Activated gamma-delta T cell treated with Interleukin-2 at 50 U/mL for 16 hours (primary cell): ENCODE results near the gene PDZK1.
"Not testable (repeated sequence)": the region's sequence is repeated elsewhere in the genome, so short reads cannot be mapped to it uniquely, and the experiment has no call there.

Experiments used
- DNase-seq: peaks from one replicate; pipeline ENCODE4 v3.0.0-alpha.2; 2020

The PDZK1 gene

GRCh38 chr1:145707183-145707867 lies at the start of gene PDZK1:
TSS of gene PDZK1 (minus strand) at chr1:145707368. CDS start at chr1:145688021, 19,347 bp downstream.
- DNase-seq, result no peak

DNA sequence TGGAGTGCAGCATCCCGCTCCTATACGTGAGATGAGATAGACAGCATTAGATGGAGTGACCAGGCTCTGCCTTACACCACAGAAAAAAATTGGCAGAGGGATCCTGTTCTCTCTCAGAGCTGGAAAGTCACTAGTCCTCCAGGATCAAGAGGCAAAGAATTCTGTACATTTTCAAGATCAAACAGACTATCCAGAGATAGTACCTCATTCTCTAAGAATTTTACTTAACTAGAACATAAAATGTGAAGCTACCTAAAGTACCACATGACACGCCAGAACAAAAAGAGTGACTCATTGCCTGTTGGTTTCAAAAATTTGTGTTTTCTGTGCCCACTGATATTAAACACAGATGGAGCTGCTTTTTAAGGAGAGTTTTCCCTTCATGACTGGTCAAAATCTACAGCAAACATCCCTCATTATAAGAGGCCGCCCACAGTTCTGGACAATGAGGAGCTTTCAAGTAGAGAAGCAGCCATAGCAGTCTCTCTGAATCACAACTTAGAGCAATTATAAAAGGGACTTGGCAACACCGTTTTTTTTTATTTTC lies 44.4 kb upstream of the PDZK1 start:
- no peak for DNase-seq

GRCh38 chr1:145750426-145750825 lies 43.3 kb upstream of the PDZK1 start:
- no peak for DNase-seq

DNA sequence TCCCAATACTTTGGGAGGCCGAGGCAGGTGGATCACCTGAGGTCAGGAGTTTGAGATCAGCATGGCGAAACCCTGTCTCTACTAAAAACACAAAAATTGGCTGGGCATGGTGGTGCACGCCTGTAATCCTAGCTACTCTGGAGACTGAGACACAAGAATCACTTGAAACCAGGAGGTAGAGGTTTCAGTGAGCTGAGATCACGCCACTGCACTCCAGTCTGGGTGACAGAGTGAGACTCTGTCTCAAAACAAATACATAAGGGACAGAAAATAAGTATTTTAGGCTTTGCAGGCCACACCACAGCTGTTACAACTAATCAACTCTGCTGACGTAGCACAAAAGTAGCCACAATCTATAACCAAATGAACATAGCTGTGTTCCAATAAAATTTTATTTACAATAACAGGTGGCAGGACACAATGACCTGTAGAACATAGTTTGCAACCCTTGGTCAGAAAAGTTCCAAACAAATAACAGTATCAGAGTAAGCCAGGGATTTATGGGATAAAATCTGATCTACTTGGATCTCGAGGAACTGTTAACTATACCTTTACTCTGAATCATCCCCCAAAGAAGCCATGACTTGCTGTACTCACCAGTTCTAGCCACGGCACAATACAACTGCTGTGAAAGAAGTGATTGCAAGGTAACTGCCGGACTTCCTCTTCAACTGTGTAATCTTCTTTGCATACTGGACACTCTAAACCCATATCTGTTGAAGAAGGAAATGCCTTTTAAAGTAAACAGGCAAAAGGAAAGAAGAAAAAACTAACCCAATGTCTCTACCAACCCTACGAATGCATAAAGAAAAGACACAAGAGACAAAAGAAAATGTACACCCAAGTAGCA lies 40.5 kb upstream of the PDZK1 start:
- no peak for DNase-seq

DNA sequence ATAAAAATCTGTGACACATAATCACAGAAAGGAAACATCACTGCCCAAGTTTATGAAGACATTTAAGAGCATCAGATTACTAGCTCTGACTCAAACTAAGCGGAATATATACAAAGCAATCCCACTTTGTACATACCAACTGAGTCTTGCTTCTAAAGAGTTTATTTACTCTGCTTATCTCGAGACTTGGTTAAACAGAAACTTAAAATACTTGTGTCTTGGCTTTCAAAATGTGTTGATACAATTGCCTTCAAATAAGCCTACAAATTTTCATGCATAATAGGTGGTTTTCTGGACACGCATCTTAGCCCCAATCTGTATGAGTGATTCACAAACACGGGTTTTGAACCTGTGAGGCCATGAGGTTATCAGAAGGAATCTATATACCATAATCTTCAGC lies 33.1 kb upstream of the PDZK1 start:
- DNase-seq, result no peak

GRCh38 chr1:145736191-145736590 lies 29.0 kb upstream of the PDZK1 start:
- no peak for DNase-seq

DNA sequence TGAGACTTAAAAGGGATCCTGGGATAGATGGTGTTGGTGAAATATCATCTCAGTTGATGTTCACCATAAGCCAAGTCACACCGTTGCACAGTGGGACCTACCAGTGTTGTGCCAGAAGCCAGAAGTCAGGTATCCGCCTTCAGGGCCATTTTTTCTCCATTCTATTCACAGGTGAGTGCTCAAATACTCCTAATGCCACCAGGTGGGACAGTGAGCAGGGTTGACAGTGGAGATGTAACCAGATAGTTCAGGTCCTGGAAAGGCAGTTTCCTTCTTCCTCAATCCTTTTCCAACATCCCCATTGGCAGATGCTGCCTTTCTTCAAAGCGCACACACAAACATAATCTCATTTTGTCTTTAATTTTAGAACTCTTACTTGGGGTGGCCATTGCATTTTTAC lies 23.7 kb upstream of the PDZK1 start:
- DNase-seq, result no peak

- DNase-seq, result no peak
Observed at GRCh38 chr1:145730467-145730866, 23.3 kb upstream of the PDZK1 start.

DNA sequence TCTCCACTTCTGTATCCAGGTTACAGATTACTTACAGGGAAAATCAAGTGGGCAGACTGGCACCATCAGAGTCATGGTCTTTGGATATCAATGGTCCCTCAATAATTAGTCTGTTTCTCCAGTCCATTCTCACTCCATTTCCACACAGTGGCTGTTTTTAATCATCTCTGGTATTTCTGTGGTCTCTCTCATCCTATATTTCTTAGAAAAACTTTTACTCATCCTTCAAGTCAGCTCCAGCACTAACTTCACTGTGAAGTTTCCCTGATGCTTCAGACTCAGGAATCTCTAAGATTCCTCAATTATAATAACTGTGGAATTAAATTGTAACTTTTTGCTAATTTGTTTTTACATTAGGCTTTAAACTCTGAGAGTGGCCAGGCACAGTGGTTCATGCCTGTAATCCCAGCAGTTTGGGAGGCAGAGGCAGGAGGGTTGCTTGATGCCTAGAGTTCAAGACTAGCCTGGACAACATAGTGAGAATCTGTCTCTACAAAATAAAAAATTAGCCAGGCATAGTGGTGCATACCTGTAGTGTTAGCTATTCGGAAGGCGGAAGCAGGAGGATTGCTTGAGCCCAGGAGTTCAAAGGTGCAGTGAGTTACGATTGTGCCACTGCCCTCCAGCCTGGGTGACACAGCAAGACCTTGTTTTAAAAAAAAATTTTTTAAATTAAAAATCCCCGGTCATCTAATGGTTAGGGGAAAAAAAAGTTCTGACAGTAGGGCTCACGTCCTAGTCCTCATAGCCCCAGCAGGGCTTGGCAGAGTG lies 22.7 kb upstream of the PDZK1 start:
- no peak for DNase-seq

DNA sequence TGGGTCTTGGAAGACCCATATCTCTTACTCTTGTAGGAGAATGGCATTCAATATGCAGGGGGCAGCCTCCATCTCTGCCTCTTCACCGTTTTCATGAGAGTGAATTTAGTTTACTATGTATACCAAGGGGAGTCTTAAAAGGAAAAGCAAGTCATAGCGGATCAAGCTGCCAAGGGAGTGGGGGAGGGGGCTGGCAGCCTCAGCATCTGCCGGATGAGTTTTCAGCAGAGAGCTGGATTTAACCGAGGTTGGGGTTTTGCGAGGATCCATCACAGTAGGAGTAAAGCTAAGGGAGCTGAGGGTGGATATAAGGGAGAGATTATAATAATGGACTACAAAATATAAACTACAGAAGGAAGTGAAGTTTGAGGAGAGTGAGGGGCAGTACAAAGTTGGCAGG lies 22.0 kb upstream of the PDZK1 start:
- DNase-seq, result no peak

- not testable (repeated sequence) for DNase-seq
Observed at GRCh38 chr1:145726193-145726592, 19.0 kb upstream of the PDZK1 start.

- peak; percentile 72 for DNase-seq
Observed at GRCh38 chr1:145720878-145721671, 13.9 kb upstream of the PDZK1 start.

- no peak for DNase-seq
Observed at GRCh38 chr1:145720556-145720877, 13.3 kb upstream of the PDZK1 start.

DNA sequence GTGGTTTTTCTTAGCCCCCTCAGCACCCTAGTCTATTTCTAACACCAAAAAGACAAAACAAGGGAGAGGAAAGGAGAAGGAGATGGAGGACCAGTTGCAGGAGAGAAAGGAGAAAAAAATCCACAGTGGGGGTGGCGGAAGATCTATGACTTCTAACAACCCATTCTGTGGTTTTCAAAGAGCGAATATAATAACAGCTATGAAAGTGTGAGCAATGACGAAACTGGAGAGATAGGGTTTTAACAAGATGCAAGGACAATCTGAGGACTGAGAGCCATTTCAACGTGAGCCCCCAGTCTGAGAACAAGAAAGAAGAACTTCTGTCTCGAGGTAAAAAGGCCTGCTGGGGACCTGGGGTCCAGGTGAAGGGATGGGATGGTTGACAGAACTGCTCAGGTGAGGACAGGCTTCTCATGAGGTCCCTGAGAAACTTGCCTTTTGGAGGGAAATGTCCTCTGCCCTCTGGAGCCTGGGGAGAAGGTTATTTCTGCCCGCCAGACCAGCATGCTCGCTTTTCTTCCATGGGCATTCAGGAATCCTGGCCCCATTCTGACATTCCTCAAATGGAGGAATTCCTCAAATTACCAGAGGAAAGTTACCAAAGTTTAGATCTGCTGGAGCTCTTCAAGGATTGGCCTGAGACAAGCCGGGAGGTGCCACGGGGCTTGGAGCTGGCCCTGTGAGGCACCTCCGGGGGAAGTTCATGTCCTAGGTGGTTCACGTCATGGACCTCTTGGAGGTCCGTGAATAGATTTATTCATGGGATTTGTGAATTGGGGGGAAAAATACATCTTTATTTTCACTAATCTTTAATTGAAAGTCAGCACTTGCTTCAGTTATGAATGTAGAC lies 12.3 kb upstream of the PDZK1 start, which contains the start of gene CD160:
Gene CD160 (plus strand): TSS at position 270 of the 850 bp plus-strand sequence. CDS start 8,829 bp downstream, outside the sequence.
- DNase-seq, result no peak

DNA sequence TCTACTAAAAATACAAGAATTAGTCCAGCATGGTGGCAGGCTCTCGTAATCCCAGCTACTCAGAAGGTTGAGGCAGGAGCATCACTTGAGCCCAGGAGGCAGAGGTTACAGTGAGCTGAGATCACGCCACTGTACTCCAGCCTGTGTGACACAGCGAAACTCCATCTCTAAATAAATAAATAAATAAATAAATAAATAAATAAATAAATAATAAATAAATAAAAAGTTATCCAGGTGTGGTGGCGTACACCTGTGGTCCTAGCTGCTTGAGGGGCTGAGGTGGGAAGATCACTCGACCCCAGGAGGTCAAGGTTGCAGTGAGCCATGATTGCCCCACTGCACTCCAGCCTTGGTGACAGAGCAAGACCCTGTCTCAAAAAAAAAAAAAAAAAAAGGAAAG lies 11.3 kb upstream of the PDZK1 start:
- not testable (repeated sequence) for DNase-seq

DNA sequence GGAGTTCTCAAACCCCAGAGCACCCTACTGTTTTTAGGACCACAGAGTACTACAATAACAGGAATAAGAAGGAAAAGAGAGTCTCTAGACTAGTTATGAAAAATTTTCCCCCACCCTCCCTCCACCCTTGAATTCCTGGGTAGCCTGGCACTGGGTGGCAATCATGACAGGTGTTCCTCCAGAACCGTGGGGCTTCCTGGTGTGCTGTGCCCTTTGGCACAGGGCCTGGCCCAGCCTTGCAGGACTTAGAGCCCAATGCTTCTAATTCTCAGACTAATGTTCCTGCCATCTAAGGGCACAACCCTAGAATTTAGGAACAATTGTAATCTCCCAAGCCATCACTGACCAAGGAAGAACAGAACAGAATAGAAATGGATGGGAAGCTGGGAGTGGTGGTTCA lies 10.7 kb upstream of the PDZK1 start:
- no peak for DNase-seq

DNA sequence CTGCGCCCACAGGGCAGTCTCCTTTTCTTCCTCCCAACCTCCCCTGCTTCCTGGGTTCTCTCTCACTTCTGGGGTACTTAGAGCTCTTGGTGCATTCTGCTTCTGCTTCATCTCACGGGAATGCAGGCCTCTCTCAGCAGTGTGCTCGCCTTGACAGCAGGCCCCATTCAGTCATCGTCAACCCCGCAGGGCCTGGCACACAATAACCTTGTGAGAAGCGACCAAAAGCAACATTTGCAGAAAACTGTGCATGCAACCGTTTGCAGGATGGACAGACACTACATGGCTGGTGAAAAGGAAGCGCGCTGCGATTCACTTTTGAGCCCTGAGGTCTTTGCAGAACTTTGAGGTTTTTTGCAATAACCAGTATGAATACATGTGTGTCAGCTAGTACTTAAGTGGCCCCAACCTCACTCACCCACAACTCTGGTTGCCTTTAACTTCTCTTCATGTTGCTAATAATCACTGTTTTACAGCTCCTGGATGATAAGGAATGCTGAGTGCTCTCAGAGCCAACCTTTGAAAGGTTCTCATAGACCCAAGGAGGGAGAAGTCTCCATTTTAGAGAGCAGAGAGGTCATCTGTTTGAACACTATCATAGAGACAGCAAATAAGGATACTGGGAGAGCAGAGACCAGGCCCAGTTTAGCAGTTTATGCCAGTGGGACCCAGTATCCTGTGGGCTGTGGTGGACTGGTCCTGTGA lies 9.6 kb upstream of the PDZK1 start:
- no peak for DNase-seq

DNA sequence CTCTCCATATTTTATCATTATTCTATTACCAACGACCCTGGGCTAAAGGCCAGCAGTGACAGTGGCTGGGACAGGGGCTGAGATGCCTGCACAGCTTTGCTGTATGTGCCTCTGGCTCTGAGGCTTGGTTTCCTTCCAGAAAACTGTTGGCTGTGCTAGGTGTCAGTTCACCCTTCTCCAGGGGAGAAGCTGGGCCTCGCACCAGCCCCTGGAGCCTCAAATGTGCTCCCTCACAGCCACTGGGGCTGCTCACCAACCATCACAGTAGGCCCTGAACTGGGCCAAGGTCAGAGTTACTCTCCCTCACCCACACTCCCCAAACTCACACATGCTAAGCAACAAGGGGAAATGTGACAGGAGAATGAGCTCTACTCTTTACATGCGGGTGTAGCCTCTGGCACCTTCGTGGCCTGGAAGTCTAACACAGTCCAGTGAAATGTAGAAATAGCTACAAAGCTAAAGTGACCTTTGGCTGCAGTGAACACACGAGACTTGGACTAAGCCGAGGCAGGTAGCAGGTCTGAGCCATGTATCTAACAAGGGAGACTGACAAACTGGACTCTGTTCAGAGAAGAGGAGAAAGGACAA lies 7.5 kb upstream of the PDZK1 start:
- no peak for DNase-seq

- no peak for DNase-seq
Observed at GRCh38 chr1:145711213-145711651, 4.1 kb upstream of the PDZK1 start.

- no peak for DNase-seq
Observed at GRCh38 chr1:145710291-145711027, 3.3 kb upstream of the PDZK1 start.
